Measurements from ENCODE around the gene MESP2. TPM values are rescaled to one million over a fixed set of nuclear protein-coding genes. Genes with fewer than 3 reads are reported as not detected.
"Not testable (repeated sequence)": the region's sequence is repeated elsewhere in the genome, so short reads cannot be mapped to it uniquely, and the experiment has no call there.

The MESP2 gene
- total RNA-seq, 1 donor from 2014 or later = not detected

GRCh38 chr15:89781891-89782618 lies 5.9 kb downstream of the MESP2 start:
- no peaks in the 10 kb centered on the region for H3K36me3 ChIP-seq
- no peak for DNase-seq
- H3K9me3 ChIP-seq = no peaks in the 10 kb centered on the region
- no peak overlapping the region for H3K27ac ChIP-seq
- intact Hi-C loops (cut with DNase I) = no loop called here
- peak; percentile 13 for ATAC-seq
- H3K27me3 ChIP-seq = no peaks in the 10 kb centered on the region
- H3K4me3 ChIP-seq = no peak overlapping the region
- H3K4me1 ChIP-seq = no peaks in the 10 kb centered on the region
- TF ChIP-seq CTCF (IDR thresholded peaks at IDR 0.05) = no peak

DNA sequence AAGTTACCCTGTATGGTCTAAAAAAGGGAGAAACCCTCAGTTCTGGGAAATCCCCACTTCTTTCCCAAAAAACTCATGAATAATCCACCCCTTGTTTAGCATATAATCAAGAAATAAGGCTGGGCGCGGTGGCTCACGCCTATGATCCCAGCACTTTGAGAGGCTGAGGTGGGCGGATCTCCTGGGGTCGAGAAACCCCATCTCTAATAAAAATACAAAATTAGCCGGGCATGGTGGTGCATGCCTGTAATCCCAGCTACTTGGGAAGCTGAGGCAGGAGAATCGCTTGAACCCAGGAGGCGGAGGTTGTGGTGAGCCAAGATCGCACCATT lies 6.5 kb downstream of the MESP2 start:
- H3K27me3 ChIP-seq; intact Hi-C loops (cut with DNase I); ATAC-seq; H3K9me3 ChIP-seq; DNase-seq; H3K4me1 ChIP-seq; H3K4me3 ChIP-seq; H3K36me3 ChIP-seq; H3K27ac ChIP-seq: not testable (repeated sequence)

- H3K4me1 ChIP-seq = no peaks in the 10 kb centered on the region
- ATAC-seq (peak; percentile 6), DNase-seq (no peak)
- H3K27me3 ChIP-seq = no peaks in the 10 kb centered on the region
- no peak overlapping the region for H3K27ac ChIP-seq
- intact Hi-C loops (cut with DNase I) = no loop called here
- no peaks in the 10 kb centered on the region for H3K36me3 ChIP-seq
- no peaks in the 10 kb centered on the region for H3K9me3 ChIP-seq
- no peak overlapping the region for H3K4me3 ChIP-seq
- TF ChIP-seq CTCF (IDR thresholded peaks at IDR 0.05) = no peak
Measured at GRCh38 chr15:89783111-89783860, 7.2 kb downstream of the MESP2 start.

GRCh38 chr15:89783861-89784685 lies 7.9 kb downstream of the MESP2 start:
- Histone ChIP-seq H3K4me1 (no peaks in the 10 kb centered on the region), H3K27ac (no peak overlapping the region), H3K36me3 (no peaks in the 10 kb centered on the region), H3K9me3 (no peaks in the 10 kb centered on the region), H3K27me3 (no peaks in the 10 kb centered on the region), H3K4me3 (no peak overlapping the region)
- no peak for TF ChIP-seq CTCF (IDR thresholded peaks at IDR 0.05)
- DNase-seq = no peak
- intact Hi-C loops (cut with DNase I) = no loop called here
- peak; percentile 12 for ATAC-seq

DNA sequence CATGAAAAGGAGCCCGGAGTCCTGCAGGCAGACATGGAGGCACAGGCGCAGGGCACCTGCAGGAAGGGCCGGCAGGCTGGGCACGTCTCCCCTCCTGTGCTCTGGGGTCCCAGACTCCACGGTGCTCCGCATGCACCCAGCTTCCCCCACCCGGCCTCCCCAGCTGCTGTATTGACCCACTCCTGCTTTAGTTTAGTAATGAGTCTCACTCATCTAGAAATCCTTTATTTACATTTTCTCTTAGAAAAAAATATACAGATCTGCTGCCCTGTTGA lies 8.5 kb downstream of the MESP2 start:
- Histone ChIP-seq H3K27ac (no peak overlapping the region), H3K4me3 (no peak overlapping the region), H3K9me3 (no peaks in the 10 kb centered on the region), H3K27me3 (no peaks in the 10 kb centered on the region), H3K36me3 (no peaks in the 10 kb centered on the region), H3K4me1 (no peaks in the 10 kb centered on the region)
- intact Hi-C loops (cut with DNase I) = no loop called here
- no peak for DNase-seq
- no peak for ATAC-seq
- TF ChIP-seq CTCF (IDR thresholded peaks at IDR 0.05) = no peak
